IMR-90 (cell line): ENCODE results near the gene GRIK3. TPM values are rescaled to one million over a fixed set of nuclear protein-coding genes. Genes with fewer than 3 reads are reported as not detected.

Source experiments
- ATAC-seq: fragments of 200-7000 bp; cut with Tn5 transposase; 2 replicates; pipeline ENCODE4 v1.9.1; 2020; ENCODE audit warnings: low read depth, mild to moderate bottlenecking, moderate library complexity
- BruUV-seq: library from RNA; stranded (reverse); fragments of 400-500 nt; replicated peaks from 2 replicates; lab custom pipeline; 2021; lab: Mats Ljungman, UMichigan
- CTCF ChIA-PET: fragments of 300-600 bp; formaldehyde crosslinking; extraction: SDS; loops from one replicate; lab custom pipeline; 2021; ENCODE audit warnings: antibody characterized with exemption; lab: Yijun Ruan, JAX
- POLR2A ChIA-PET: fragments of 300-600 bp; sonication (Branson Sonifier 250); formaldehyde crosslinking; loops from one replicate; lab custom pipeline; 2022; ENCODE audit warnings: antibody characterized with exemption; ENCODE audit not compliant: unreplicated experiment; lab: Charles Lee
- DNase-seq: peaks from one replicate; pipeline ENCODE4 v3.0.0; 2013
- H2AFZ ChIP-seq: replicated peaks from 2 replicates; pipeline ENCODE3; 2013; ENCODE audit warnings: low read length, mild to moderate bottlenecking; ENCODE audit not compliant: poor library complexity
- H2AK5ac ChIP-seq: 2 replicates; pipeline ENCODE4 v1.6.1; 2013; ENCODE audit warnings: low read depth, low read length, inconsistent platforms
- H2AK9ac ChIP-seq: replicated peaks from 2 replicates; pipeline ENCODE3; 2013; ENCODE audit warnings: mild to moderate bottlenecking, low read depth, low read length, moderate library complexity; ENCODE audit not compliant: poor library complexity
- H2BK120ac ChIP-seq: 2 replicates; pipeline ENCODE4 v1.6.1; 2013; ENCODE audit warnings: low read depth, low read length, inconsistent platforms
- H2BK15ac ChIP-seq: 3 replicates; pipeline ENCODE4 v1.6.1; 2013; ENCODE audit warnings: low read depth, low read length, inconsistent platforms
- H2BK20ac ChIP-seq: 2 replicates; pipeline ENCODE4 v1.6.1; 2013; ENCODE audit warnings: low read depth, mild to moderate bottlenecking, inconsistent platforms, low read length, moderate library complexity
- H2BK5ac ChIP-seq: 2 replicates; pipeline ENCODE4 v1.6.1; 2013; ENCODE audit warnings: mild to moderate bottlenecking, low read depth, low read length, inconsistent platforms; ENCODE audit not compliant: poor library complexity, severe bottlenecking
- H3K14ac ChIP-seq: replicated peaks from 2 replicates; pipeline ENCODE4 v1.6.1; 2013; ENCODE audit warnings: low read depth, low read length, inconsistent platforms
- H3K18ac ChIP-seq: 2 replicates; pipeline ENCODE4 v1.6.1; 2013; ENCODE audit warnings: low read depth, low read length, control low read depth
- H3K23ac ChIP-seq: 2 replicates; pipeline ENCODE4 v1.6.1; 2013; ENCODE audit warnings: low read depth, low read length, inconsistent platforms
- H3K27ac ChIP-seq: 2 replicates; pipeline ENCODE4 v1.5.1; 2013; ENCODE audit warnings: mild to moderate bottlenecking, control low read depth, low read length; ENCODE audit not compliant: insufficient read depth
- H3K27me3 ChIP-seq: 2 replicates; pipeline ENCODE4 v1.6.1; 2013; ENCODE audit warnings: low read length; ENCODE audit not compliant: control insufficient read depth, insufficient read depth
- H3K36me3 ChIP-seq: 2 replicates; pipeline ENCODE4 v1.6.1; 2013; ENCODE audit warnings: low read length, mixed read lengths; ENCODE audit not compliant: control insufficient read depth, insufficient read depth
- H3K4ac ChIP-seq: 2 replicates; pipeline ENCODE4 v1.6.1; 2013; ENCODE audit warnings: low read depth, low read length, inconsistent platforms
- H3K4me1 ChIP-seq: 2 replicates; pipeline ENCODE4 v1.6.1; 2013; ENCODE audit warnings: low read length, mixed read lengths; ENCODE audit not compliant: control insufficient read depth, insufficient read depth
- H3K4me2 ChIP-seq: 2 replicates; pipeline ENCODE4 v1.6.1; 2013; ENCODE audit warnings: low read depth, mild to moderate bottlenecking, control low read depth, low read length, moderate library complexity
- H3K4me3 ChIP-seq: 2 replicates; pipeline ENCODE4 v1.5.1; 2013; ENCODE audit warnings: low read depth, mild to moderate bottlenecking, control low read depth, low read length, moderate library complexity; ENCODE audit not compliant: insufficient read depth
- H3K56ac ChIP-seq: 2 replicates; pipeline ENCODE4 v1.6.1; 2013; ENCODE audit warnings: low read length, inconsistent platforms; ENCODE audit not compliant: insufficient read depth; ENCODE audit errors: extremely low read depth
- H3K79me1 ChIP-seq, 2 experiments: 2 replicates each; pipeline ENCODE4 v1.6.1; 2013; ENCODE audit warnings: low read length in 2 of 2, inconsistent platforms in 1 of 2, low read depth in 1 of 2
- H3K9ac ChIP-seq: 2 replicates; pipeline ENCODE4 v1.6.1; 2013; ENCODE audit warnings: low read depth, low read length, control low read depth
- H3K9me1 ChIP-seq: 2 replicates; pipeline ENCODE4 v1.6.1; 2013; ENCODE audit warnings: low read length, inconsistent platforms; ENCODE audit not compliant: insufficient read depth
- H3K9me3 ChIP-seq: 2 replicates; pipeline ENCODE4 v1.6.1; 2013; ENCODE audit warnings: low read length; ENCODE audit not compliant: control insufficient read depth, insufficient read depth
- H4K20me1 ChIP-seq: 2 replicates; pipeline ENCODE4 v1.6.1; 2013; ENCODE audit warnings: low read length, inconsistent platforms; ENCODE audit not compliant: insufficient read depth
- H4K5ac ChIP-seq: 2 replicates; pipeline ENCODE4 v1.6.1; 2013; ENCODE audit warnings: mild to moderate bottlenecking, low read depth, low read length, control low read depth
- H4K8ac ChIP-seq, 2 experiments: 2 replicates each; pipeline ENCODE4 v1.6.1; 2013; ENCODE audit warnings: low read depth in 2 of 2, low read length in 2 of 2, control low read depth in 1 of 2, inconsistent platforms in 1 of 2
- H4K91ac ChIP-seq: 2 replicates; pipeline ENCODE4 v1.6.1; 2013; ENCODE audit warnings: low read depth, low read length, inconsistent platforms; ENCODE audit not compliant: insufficient read depth
- BHLHE40 ChIP-seq: fragments of 150-350 bp; IDR thresholded peaks from 2 replicates; pipeline ENCODE4 v1.6.1; 2016; ENCODE audit warnings: mild to moderate bottlenecking, low read depth, low read length
- CEBPB ChIP-seq: IDR thresholded peaks from 2 replicates; pipeline ENCODE4 v1.6.1; 2012; ENCODE audit warnings: low read depth, low read length, improper control_type of control experiment
- CHD1 ChIP-seq: IDR thresholded peaks from 2 replicates; pipeline ENCODE4 v1.6.1; 2012; ENCODE audit warnings: low read depth, low read length, improper control_type of control experiment
- ELK1 ChIP-seq: fragments of 150-350 bp; IDR thresholded peaks from 2 replicates; pipeline ENCODE4 v1.6.1; 2016; ENCODE audit warnings: low read depth, mild to moderate bottlenecking, low read length, moderate library complexity, borderline replicate concordance
- FOS ChIP-seq: fragments of 150-350 bp; IDR thresholded peaks from 2 replicates; pipeline ENCODE4 v1.6.1; 2016; ENCODE audit warnings: low read depth, low read length
- MAFK ChIP-seq: IDR thresholded peaks from 2 replicates; pipeline ENCODE4 v1.6.1; 2012; ENCODE audit warnings: low read depth, low read length, improper control_type of control experiment
- MAZ ChIP-seq: IDR thresholded peaks from 2 replicates; pipeline ENCODE4 v1.6.1; 2012; ENCODE audit warnings: low read depth, mild to moderate bottlenecking, low read length, improper control_type of control experiment, moderate library complexity, borderline replicate concordance
- MXI1 ChIP-seq: IDR thresholded peaks from 2 replicates; pipeline ENCODE4 v1.6.1; 2012; ENCODE audit warnings: low read depth, mild to moderate bottlenecking, low read length, moderate library complexity, borderline replicate concordance
- NFE2L2 ChIP-seq: fragments of 150-350 bp; IDR thresholded peaks from 2 replicates; pipeline ENCODE4 v1.6.1; 2016; ENCODE audit warnings: low read depth, mild to moderate bottlenecking, low read length
- POLR2A ChIP-seq: IDR thresholded peaks from 2 replicates; pipeline ENCODE4 v1.6.1; 2012; ENCODE audit warnings: mild to moderate bottlenecking, low read depth, low read length
- RAD21 ChIP-seq: IDR thresholded peaks from 2 replicates; pipeline ENCODE4 v1.6.1; 2012; ENCODE audit warnings: low read length, improper control_type of control experiment
- RCOR1 ChIP-seq: IDR thresholded peaks from 2 replicates; pipeline ENCODE4 v1.6.1; 2012; ENCODE audit warnings: mild to moderate bottlenecking, low read length, improper control_type of control experiment; ENCODE audit not compliant: insufficient replicate concordance
- RFX5 ChIP-seq: IDR thresholded peaks from 2 replicates; pipeline ENCODE4 v1.8.0; 2012; ENCODE audit warnings: low read depth, mild to moderate bottlenecking, low read length, moderate library complexity
- SMC3 ChIP-seq: fragments of 150-350 bp; IDR thresholded peaks from 2 replicates; pipeline ENCODE4 v1.6.1; 2016; ENCODE audit warnings: low read depth, mild to moderate bottlenecking, antibody characterized with exemption, low read length, moderate library complexity
- USF2 ChIP-seq: fragments of 150-350 bp; IDR thresholded peaks from 2 replicates; pipeline ENCODE4 v1.6.1; 2017; ENCODE audit warnings: mild to moderate bottlenecking, antibody characterized with exemption, low read length, low read depth
- WGBS, 2 experiments: methylation state at CpG; one replicate each; pipeline versions ENCODE4 v1.1.5 to v1.1.7; 2013; ENCODE audit warnings: missing lambda C conversion rate in 2 of 2; ENCODE audit not compliant: insufficient read length in 1 of 2; ENCODE audit errors: extremely low coverage in 2 of 2; 5-methylcytosine and 5-hydroxymethylcytosine counted together
- dilution Hi-C: fragments of 300-500 bp; cut with HindIII; formaldehyde crosslinking; loops from one replicate; pipeline ENCODE4 v1.14.3; 2018; ENCODE audit warnings: low sequenced_read_pairs; ENCODE audit not compliant: unreplicated experiment
- in situ Hi-C: fragments of 300-500 bp; cut with MboI; formaldehyde crosslinking; loops from 3 replicates; pipeline ENCODE4 v1.14.3; 2019; ENCODE audit warnings: low sequenced_read_pairs, inconsistent platforms, mixed read lengths
- intact Hi-C: fragments of 100-400 bp; cut with micrococcal nuclease; formaldehyde crosslinking; loops from 2 replicates; pipeline ENCODE4 v1.10.0; 2022
- polyA plus RNA-seq, 3 experiments: library from polyadenylated mRNA; depleted of rRNA; stranded (reverse); fragments of >200 nt; gene quantifications; 2 replicates each; pipeline ENCODE4 v1.2.3, GENCODE V29; 2012; ENCODE audit warnings: low replicate concordance in 1 of 3
- total RNA-seq: library from RNA; depleted of rRNA; stranded (reverse); fragments of >200 nt; gene quantifications from 2 replicates; pipeline ENCODE4 v1.2.3, GENCODE V29; 2012

GRIK3 gene
- total and polyA plus RNA-seq, 2 of the 4 experiments (the other 2 are of a cell fraction): not detected

- H3K56ac ChIP-seq: no peak overlapping the region
- ChIA-PET POLR2A (no interaction called here), CTCF (no interaction called here)
- dilution Hi-C loops (no loop called here), in situ Hi-C loops (no loop called here), intact Hi-C loops (no loop called here)
- no peak overlapping the region for H4K91ac ChIP-seq
- H2BK20ac ChIP-seq: no peak overlapping the region
- no peak overlapping the region for H4K8ac ChIP-seq
- DNase-seq: no peak
- H3K4me2 ChIP-seq: no peak overlapping the region
- no peak overlapping the region for H2BK5ac ChIP-seq
- no peak overlapping the region for H2AK9ac ChIP-seq
- H3K27ac ChIP-seq: no peak overlapping the region
- H3K18ac ChIP-seq: no peak overlapping the region
- no TSS peak for BruUV-seq
- no peaks in the 10 kb centered on the region for H3K36me3 ChIP-seq
- no peak overlapping the region for H4K5ac ChIP-seq
- H3K9me3 ChIP-seq: peaks cover 3% of the 10 kb centered on the region; the same call in 1 of the 2 replicates
- no peaks in the 10 kb centered on the region for H3K4me1 ChIP-seq
- no peaks in the 10 kb centered on the region for H3K27me3 ChIP-seq
- no peak overlapping the region for H3K23ac ChIP-seq
- H3K79me1 ChIP-seq: no peaks in the 10 kb centered on the region
- no peak overlapping the region for H3K4me3 ChIP-seq
- no peak overlapping the region for H2BK120ac ChIP-seq
- no peak overlapping the region for H3K9ac ChIP-seq
- no peaks in the 10 kb centered on the region for H4K20me1 ChIP-seq
- no peaks in the 10 kb centered on the region for H3K9me1 ChIP-seq
- H2AFZ ChIP-seq: no peak overlapping the region
- no peak overlapping the region for H3K4ac ChIP-seq
- no peak overlapping the region for H3K14ac ChIP-seq
- no peak overlapping the region for H2BK15ac ChIP-seq
- 41% methylated on average over 3 of the region's 11 CpGs; no CpG with 5 or more reads in 1 of the 2 experiments for WGBS, 2 experiments
- no peak overlapping the region for H2AK5ac ChIP-seq
- ATAC-seq: no peak
- TF ChIP-seq RFX5: no peak
- no peak for TF ChIP-seq RAD21
- TF ChIP-seq FOS: no peak
- TF ChIP-seq MAZ: no peak
- no peak for TF ChIP-seq ELK1
- no peak for TF ChIP-seq MAFK
- no peak for TF ChIP-seq USF2
- TF ChIP-seq SMC3: no peak
- TF ChIP-seq CEBPB: no peak
- TF ChIP-seq CHD1: no peak
- TF ChIP-seq POLR2A: no peak
- no peak for TF ChIP-seq NFE2L2
- no peak for TF ChIP-seq BHLHE40
- no peak for TF ChIP-seq MXI1
- no peak for TF ChIP-seq RCOR1
These were observed 68.8 kb downstream of the GRIK3 start for GRCh38 chr1:36965275-36966159.
